NCI-H128 (cell line): Measurements from ENCODE around the gene TFCP2L1.

Experiments
- DNase-seq: peaks from one replicate; lab custom pipeline; 2025; ENCODE audit not compliant: unreplicated experiment; lab: John Stamatoyannopoulos, UW

The TFCP2L1 gene

GRCh38 chr2:121297217-121297830 is 12.3 kb upstream of the TFCP2L1 start:
- no peak for DNase-seq

- no peak for DNase-seq
Measured at GRCh38 chr2:121295911-121296650, 11.1 kb upstream of the TFCP2L1 start.

- DNase-seq: no peak
Measured at GRCh38 chr2:121294881-121295840, 10.2 kb upstream of the TFCP2L1 start.

- DNase-seq: no peak
Measured at GRCh38 chr2:121293450-121294325, 8.7 kb upstream of the TFCP2L1 start.

GRCh38 chr2:121291251-121291580 is 6.2 kb upstream of the TFCP2L1 start:
- no peak for DNase-seq

GRCh38 chr2:121289271-121289670 is 4.3 kb upstream of the TFCP2L1 start:
- DNase-seq: no peak

GRCh38 chr2:121288454-121289231 is 3.6 kb upstream of the TFCP2L1 start:
- no peak for DNase-seq

GRCh38 chr2:121287956-121288355 is 3.0 kb upstream of the TFCP2L1 start:
- DNase-seq: no peak

GRCh38 chr2:121287146-121287798 is 2.3 kb upstream of the TFCP2L1 start:
- no peak for DNase-seq

GRCh38 chr2:121286506-121286905 is 1.5 kb upstream of the TFCP2L1 start:
- no peak for DNase-seq

GRCh38 chr2:121285926-121286325 is 924 bp upstream of the TFCP2L1 start:
- no peak for DNase-seq

- DNase-seq: no peak
Measured at GRCh38 chr2:121283670-121284462, 1.1 kb downstream of the TFCP2L1 start.

- no peak for DNase-seq
Measured at GRCh38 chr2:121282800-121283385, 2.1 kb downstream of the TFCP2L1 start.

GRCh38 chr2:121281694-121282093 is 3.3 kb downstream of the TFCP2L1 start:
- DNase-seq: no peak

GRCh38 chr2:121281107-121281506 is 3.9 kb downstream of the TFCP2L1 start:
- DNase-seq: no peak

GRCh38 chr2:121279476-121280220 is 5.4 kb downstream of the TFCP2L1 start:
- DNase-seq: no peak

GRCh38 chr2:121276341-121276740 is 8.7 kb downstream of the TFCP2L1 start:
- DNase-seq: no peak

- DNase-seq: no peak
Measured at GRCh38 chr2:121273116-121273515, 11.9 kb downstream of the TFCP2L1 start.
